Measurements from ENCODE around the gene PPP1R9B.
A peak's percentile ranks its signal among the peaks of the same experiment; 100 is the strongest.

Gene PPP1R9B

GRCh38 chr17:50174444-50174843, 24.0 kb upstream of the PPP1R9B start:
- ATAC-seq: no peak
- TF ChIP-seq TSHZ2 (CRISPR knock-in tag; IDR thresholded peaks at IDR 0.05): no peak
- TF ChIP-seq ISL1 (CRISPR knock-in tag; IDR thresholded peaks at IDR 0.05): no peak
- TF ChIP-seq BACH2 (CRISPR knock-in tag; IDR thresholded peaks at IDR 0.05; ENCODE audit: borderline replicate concordance): no peak

DNA sequence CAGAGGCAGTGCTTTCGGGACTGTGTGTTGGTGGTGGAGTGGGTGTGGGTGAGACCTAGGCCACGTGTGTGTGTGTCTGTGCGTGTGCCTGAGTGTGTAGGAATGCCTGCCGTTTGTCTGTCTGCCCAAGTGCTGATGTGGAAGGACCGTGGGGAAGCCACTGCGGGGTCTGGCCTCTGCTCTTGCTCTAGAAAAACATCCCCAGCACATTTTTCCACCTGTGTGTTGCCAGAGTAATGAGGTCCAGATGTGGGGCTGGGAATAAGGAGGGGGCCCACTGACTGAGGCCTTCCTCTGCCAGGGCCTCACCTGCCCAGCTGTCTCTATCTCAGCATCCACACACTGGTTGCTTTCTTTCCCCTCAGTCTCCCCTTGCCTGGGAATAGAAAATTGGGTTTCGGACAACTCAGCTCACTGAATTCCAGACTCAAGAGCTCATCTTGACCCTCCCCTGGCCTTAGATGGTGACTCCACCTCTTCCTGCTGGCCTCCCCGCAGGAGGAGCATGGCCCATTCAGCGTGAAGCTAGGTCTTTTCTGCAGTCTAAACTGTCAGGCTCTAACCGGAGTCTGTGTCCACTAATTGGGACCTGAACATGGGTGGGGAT, 23.0 kb upstream of the PPP1R9B start:
- ATAC-seq: peak; percentile 46

GRCh38 chr17:50172936-50173334, 22.5 kb upstream of the PPP1R9B start:
- TF ChIP-seq OSR1 (CRISPR knock-in tag; IDR thresholded peaks at IDR 0.05) (no peak), CSRNP3 (CRISPR knock-in tag; IDR thresholded peaks at IDR 0.05) (no peak)
- ATAC-seq: no peak

More for the DNA sequence above, 23.0 kb upstream of the PPP1R9B start:
- TF ChIP-seq TCF4 (CRISPR knock-in tag; IDR thresholded peaks at IDR 0.05; ENCODE audit: borderline replicate concordance): peak; percentile 42; the same call in 1 of the 2 replicates
- no peak for TF ChIP-seq ZNF565 (CRISPR knock-in tag; conservative IDR thresholded peaks at IDR 0.05; ENCODE audit: low read depth)
- no peak for TF ChIP-seq ZFP3 (CRISPR knock-in tag; IDR thresholded peaks at IDR 0.05)
- no peak for TF ChIP-seq ZNF70 (CRISPR knock-in tag; IDR thresholded peaks at IDR 0.05)
- no peak for TF ChIP-seq OSR1 (CRISPR knock-in tag; IDR thresholded peaks at IDR 0.05)
- TF ChIP-seq GLIS3 (CRISPR knock-in tag; IDR thresholded peaks at IDR 0.05): no peak
- TF ChIP-seq ARNTL (CRISPR knock-in tag; IDR thresholded peaks at IDR 0.05; ENCODE audit: borderline replicate concordance, low read depth): no peak

DNA sequence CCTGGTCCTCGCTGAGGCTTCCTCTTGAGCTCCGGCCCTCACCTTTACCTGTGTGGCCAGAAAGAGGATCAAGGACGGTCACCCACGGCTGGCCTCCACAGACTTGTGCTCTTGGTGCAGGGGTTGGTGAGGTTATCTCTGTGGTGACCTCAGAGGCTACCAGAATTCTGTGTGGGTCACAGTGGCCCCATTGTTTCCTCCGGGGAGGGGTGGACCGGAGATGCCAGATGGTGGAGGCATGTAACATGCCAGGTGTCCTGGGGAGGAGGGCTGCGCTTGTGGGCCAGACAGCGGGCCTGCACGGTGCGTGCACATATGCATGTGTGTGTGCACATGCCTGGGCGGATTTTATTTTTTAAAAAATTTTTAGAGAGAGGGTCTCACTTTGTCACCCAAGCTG, 21.7 kb upstream of the PPP1R9B start:
- ATAC-seq: no peak
- TF ChIP-seq OSR1 (CRISPR knock-in tag; IDR thresholded peaks at IDR 0.05) (no peak), PPARA (CRISPR knock-in tag; IDR thresholded peaks at IDR 0.05; ENCODE audit: borderline replicate concordance) (no peak), CSRNP3 (CRISPR knock-in tag; IDR thresholded peaks at IDR 0.05) (no peak), POU6F1 (CRISPR knock-in tag; IDR thresholded peaks at IDR 0.05; ENCODE audit: borderline replicate concordance, low read depth) (no peak), ZNF8 (CRISPR knock-in tag; IDR thresholded peaks at IDR 0.05) (no peak), RARB (CRISPR knock-in tag; IDR thresholded peaks at IDR 0.05) (no peak), ZFP30 (CRISPR knock-in tag; IDR thresholded peaks at IDR 0.05) (no peak), TSHZ2 (CRISPR knock-in tag; IDR thresholded peaks at IDR 0.05) (no peak), ISL1 (CRISPR knock-in tag; IDR thresholded peaks at IDR 0.05) (no peak), TOX (CRISPR knock-in tag; IDR thresholded peaks at IDR 0.05; ENCODE audit: borderline replicate concordance) (no peak), GLIS3 (CRISPR knock-in tag; IDR thresholded peaks at IDR 0.05) (no peak), CSDC2 (CRISPR knock-in tag; IDR thresholded peaks at IDR 0.05) (no peak), SNAI2 (CRISPR knock-in tag; IDR thresholded peaks at IDR 0.05) (no peak), ESRRG (CRISPR knock-in tag; IDR thresholded peaks at IDR 0.05) (no peak), CREB5 (CRISPR knock-in tag; IDR thresholded peaks at IDR 0.05; ENCODE audit: low read depth) (no peak), ARNTL (CRISPR knock-in tag; IDR thresholded peaks at IDR 0.05; ENCODE audit: borderline replicate concordance, low read depth) (no peak), ZC3H10 (CRISPR knock-in tag; IDR thresholded peaks at IDR 0.05) (no peak), ZNF565 (CRISPR knock-in tag; conservative IDR thresholded peaks at IDR 0.05; ENCODE audit: low read depth) (no peak)
- TF ChIP-seq, protein P1, sequence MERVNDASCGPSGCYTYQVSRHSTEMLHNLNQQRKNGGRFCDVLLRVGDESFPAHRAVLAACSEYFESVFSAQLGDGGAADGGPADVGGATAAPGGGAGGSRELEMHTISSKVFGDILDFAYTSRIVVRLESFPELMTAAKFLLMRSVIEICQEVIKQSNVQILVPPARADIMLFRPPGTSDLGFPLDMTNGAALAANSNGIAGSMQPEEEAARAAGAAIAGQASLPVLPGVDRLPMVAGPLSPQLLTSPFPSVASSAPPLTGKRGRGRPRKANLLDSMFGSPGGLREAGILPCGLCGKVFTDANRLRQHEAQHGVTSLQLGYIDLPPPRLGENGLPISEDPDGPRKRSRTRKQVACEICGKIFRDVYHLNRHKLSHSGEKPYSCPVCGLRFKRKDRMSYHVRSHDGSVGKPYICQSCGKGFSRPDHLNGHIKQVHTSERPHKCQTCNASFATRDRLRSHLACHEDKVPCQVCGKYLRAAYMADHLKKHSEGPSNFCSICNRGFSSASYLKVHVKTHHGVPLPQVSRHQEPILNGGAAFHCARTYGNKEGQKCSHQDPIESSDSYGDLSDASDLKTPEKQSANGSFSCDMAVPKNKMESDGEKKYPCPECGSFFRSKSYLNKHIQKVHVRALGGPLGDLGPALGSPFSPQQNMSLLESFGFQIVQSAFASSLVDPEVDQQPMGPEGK (CRISPR knock-in tag; IDR thresholded peaks at IDR 0.05; ENCODE audit: borderline replicate concordance): no peak

All from SK-N-SH treated with all-trans-retinoic acid at 6 μM for 48 hours (cell line).